ENCODE measurements around the gene MORF4L2. TPM values are rescaled to one million over a fixed set of nuclear protein-coding genes. Genes with fewer than 3 reads are reported as not detected.

MORF4L2 gene
- total and polyA plus RNA-seq, 4 donors: 90.9 to 366 (median 175) TPM

GRCh38 chrX:103722505-103722904 is 36.0 kb upstream of the MORF4L2 start:
- H3K27ac ChIP-seq (ENCODE audit: low read depth in 1 of 2, low read length in 2 of 2): no peak overlapping the region
- no peak overlapping the region for H3K4me3 ChIP-seq (ENCODE audit: low read depth in 1 of 3, low read length in 3 of 3)
- peaks cover 0 to 3% (median 0%) of the 10 kb centered on the region in 4 donors for H3K9me3 ChIP-seq (ENCODE audit: control insufficient read depth in 4 of 4, low read length in 3 of 4)
- no peaks in the 10 kb centered on the region for H3K4me1 ChIP-seq (ENCODE audit: control insufficient read depth in 4 of 4, insufficient read depth in 4 of 4, low read length in 3 of 4)
- H3K9ac ChIP-seq (ENCODE audit: low read depth in 1 of 2, low read length in 2 of 2): no peak overlapping the region
- H3K36me3 ChIP-seq (ENCODE audit: control insufficient read depth in 4 of 4, insufficient read depth in 3 of 4, low read depth in 1 of 4, low read length in 3 of 4): no peaks in the 10 kb centered on the region
- DNase-seq (ENCODE audit: low spot score): no peak
- peaks cover 0 to 3% (median 0%) of the 10 kb centered on the region in 4 donors for H3K27me3 ChIP-seq (ENCODE audit: control insufficient read depth in 4 of 4, insufficient read depth in 4 of 4, low read length in 3 of 4)
- WGBS: 79% methylated on average over 3 of the region's 3 CpGs
- TF ChIP-seq RAD21 (IDR thresholded peaks at IDR 0.05): no peak
- no peak for TF ChIP-seq HNF4G (IDR thresholded peaks at IDR 0.05)
- no peak for TF ChIP-seq RXRA (IDR thresholded peaks at IDR 0.05)
- no peak for TF ChIP-seq JUND (IDR thresholded peaks at IDR 0.05)
- no peak for TF ChIP-seq MAX (IDR thresholded peaks at IDR 0.05)
- no peak for TF ChIP-seq TAF1 (conservative IDR thresholded peaks at IDR 0.05)
- TF ChIP-seq REST (IDR thresholded peaks at IDR 0.05): no peak
- TF ChIP-seq SP1 (IDR thresholded peaks at IDR 0.05): no peak
- no peak for TF ChIP-seq YY1 (IDR thresholded peaks at IDR 0.05)
- TF ChIP-seq CTCF (IDR thresholded peaks at IDR 0.05; ENCODE audit: low read depth, low read length, missing input control): no peak
- no peak for TF ChIP-seq ATF3 (IDR thresholded peaks at IDR 0.05)
- TF ChIP-seq GABPA (IDR thresholded peaks at IDR 0.05 in 1 of 2, conservative IDR thresholded peaks at IDR 0.05 in 1 of 2): no peak
- TF ChIP-seq EGR1 (IDR thresholded peaks at IDR 0.05; ENCODE audit: low read depth in 2 of 2): no peak
- TF ChIP-seq HNF4A (conservative IDR thresholded peaks at IDR 0.05): no peak
- no peak for TF ChIP-seq NR2F2 (IDR thresholded peaks at IDR 0.05)
- no peak for TF ChIP-seq FOXA1 (IDR thresholded peaks at IDR 0.05)

DNA sequence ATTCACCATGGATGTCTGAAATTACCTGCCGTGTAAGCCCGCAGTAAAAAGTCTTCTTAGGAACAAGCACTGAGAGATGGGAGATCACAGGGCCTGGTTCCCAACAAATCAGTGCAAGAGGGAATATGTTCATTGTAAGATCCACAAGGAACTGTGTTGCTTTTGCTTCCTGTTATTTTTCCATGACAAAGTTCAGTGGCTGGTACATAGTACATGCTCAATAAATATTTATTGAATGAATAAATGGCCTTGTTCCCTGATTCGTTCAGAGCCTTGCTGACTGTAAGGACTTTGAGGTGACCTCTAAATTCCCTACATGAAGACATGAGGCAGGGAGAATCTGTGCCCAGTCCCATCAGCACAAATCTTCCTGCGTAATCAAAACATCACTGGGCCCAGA is 31.6 kb upstream of the MORF4L2 start:
- Histone ChIP-seq H3K9me3 (ENCODE audit: control insufficient read depth in 4 of 4, low read length in 3 of 4) (peaks cover 0 to 3% (median 0%) of the 10 kb centered on the region in 4 donors), H3K4me3 (ENCODE audit: low read depth in 1 of 3, low read length in 3 of 3) (no peak overlapping the region), H3K4me1 (ENCODE audit: control insufficient read depth in 4 of 4, insufficient read depth in 4 of 4, low read length in 3 of 4) (no peaks in the 10 kb centered on the region), H3K36me3 (ENCODE audit: control insufficient read depth in 4 of 4, insufficient read depth in 3 of 4, low read depth in 1 of 4, low read length in 3 of 4) (no peaks in the 10 kb centered on the region), H3K27me3 (ENCODE audit: control insufficient read depth in 4 of 4, insufficient read depth in 4 of 4, low read length in 3 of 4) (no peaks in the 10 kb centered on the region), H3K27ac (ENCODE audit: low read depth in 1 of 2, low read length in 2 of 2) (no peak overlapping the region), H3K9ac (ENCODE audit: low read depth in 1 of 2, low read length in 2 of 2) (no peak overlapping the region)
- DNase-seq (ENCODE audit: low spot score): no peak
- whole genome bisulfite sequencing: 82% methylated on average over 4 of the region's 4 CpGs
- TF ChIP-seq FOXA2 (IDR thresholded peaks at IDR 0.05) (no peak), REST (IDR thresholded peaks at IDR 0.05) (no peak), JUND (IDR thresholded peaks at IDR 0.05) (no peak), GABPA (IDR thresholded peaks at IDR 0.05 in 1 of 2, conservative IDR thresholded peaks at IDR 0.05 in 1 of 2) (no peak), TAF1 (conservative IDR thresholded peaks at IDR 0.05) (no peak), NR2F2 (IDR thresholded peaks at IDR 0.05) (no peak), FOXA1 (IDR thresholded peaks at IDR 0.05) (no peak), HNF4G (IDR thresholded peaks at IDR 0.05) (no peak), YY1 (IDR thresholded peaks at IDR 0.05) (no peak)

Data from liver (tissue), 9 donors.